H1 (cell line): ENCODE measurements around the gene FSIP1. TPM values are rescaled to one million over a fixed set of nuclear protein-coding genes. Genes with fewer than 3 reads are reported as not detected.

Source experiments
- CTCF ChIA-PET: fragments of 300-600 bp; sonication (Branson Sonifier 250); formaldehyde crosslinking; loops from one replicate; lab custom pipeline; 2021; ENCODE audit not compliant: partially characterized antibody; lab: Charles Lee
- POLR2A ChIA-PET: fragments of 300-600 bp; sonication (Branson Sonifier 250); formaldehyde crosslinking; loops from one replicate; lab custom pipeline; 2021; ENCODE audit warnings: inconsistent platforms; ENCODE audit not compliant: partially characterized antibody; lab: Charles Lee
- DNase-seq, 2 experiments: peaks; one replicate each; pipeline versions ENCODE4 v3.0.0 to v3.0.0-alpha.2; 2010 to 2022; ENCODE audit warnings: low spot score in 2 of 2, low read depth in 1 of 2, mixed read lengths in 1 of 2
- FAIRE-seq: peaks from 2 replicates; lab custom pipeline; 2011; peaks lifted over from hg19 to GRCh38; lab: Jason Lieb, UNC
- H2AFZ ChIP-seq: 2 replicates; pipeline ENCODE4 v1.8.1; 2012; ENCODE audit warnings: low read length, inconsistent platforms
- H2AK5ac ChIP-seq: 2 replicates; pipeline ENCODE4 v1.6.1; 2013; ENCODE audit warnings: low read depth, low read length
- H2BK120ac ChIP-seq: replicated peaks from 2 replicates; pipeline ENCODE3; 2013; ENCODE audit warnings: low read depth, low read length, inconsistent platforms
- H2BK12ac ChIP-seq: 2 replicates; pipeline ENCODE4 v1.6.1; 2013; ENCODE audit warnings: low read depth, low read length
- H2BK15ac ChIP-seq: 2 replicates; pipeline ENCODE4 v1.6.1; 2013; ENCODE audit warnings: low read length
- H2BK20ac ChIP-seq: 2 replicates; pipeline ENCODE4 v1.6.1; 2013; ENCODE audit warnings: low read length
- H2BK5ac ChIP-seq: 2 replicates; pipeline ENCODE4 v1.6.1; 2013; ENCODE audit warnings: low read depth, low read length
- H3K14ac ChIP-seq: 2 replicates; pipeline ENCODE4 v1.6.1; 2013; ENCODE audit warnings: inconsistent platforms; ENCODE audit not compliant: insufficient read length
- H3K18ac ChIP-seq: 2 replicates; pipeline ENCODE4 v1.6.1; 2013; ENCODE audit warnings: low read length; ENCODE audit errors: extremely low read depth
- H3K23ac ChIP-seq: 2 replicates; pipeline ENCODE4 v1.6.1; 2013; ENCODE audit warnings: inconsistent platforms; ENCODE audit not compliant: insufficient read length
- H3K23me2 ChIP-seq: 2 replicates; pipeline ENCODE4 v1.6.1; 2013; ENCODE audit warnings: low read depth, low read length
- H3K27ac ChIP-seq: 2 replicates; pipeline ENCODE4 v1.6.1; 2011; ENCODE audit warnings: low read depth, low read length, inconsistent platforms
- H3K27me3 ChIP-seq, 4 experiments: replicated peaks in 1 of 4; 1 replicate in 1 of 4; 2 replicates in 3 of 4; pipeline versions ENCODE4 v1.6.1 to v1.8.1; 2011 to 2013; ENCODE audit warnings: low read length in 3 of 4, mild to moderate bottlenecking in 3 of 4, inconsistent platforms in 2 of 4, mixed read lengths in 2 of 4, moderate library complexity in 1 of 4; ENCODE audit not compliant: control insufficient read depth in 3 of 4, insufficient read depth in 3 of 4; ENCODE audit errors: extremely low read depth in 1 of 4
- H3K36me3 ChIP-seq, 4 experiments: 2 replicates each; pipeline versions ENCODE4 v1.6.1 to v1.8.1; 2011 to 2013; ENCODE audit warnings: mild to moderate bottlenecking in 4 of 4, low read length in 3 of 4, moderate library complexity in 2 of 4, control low read depth in 1 of 4, inconsistent platforms in 1 of 4; ENCODE audit not compliant: insufficient read depth in 4 of 4, control insufficient read depth in 2 of 4
- H3K4ac ChIP-seq: replicated peaks from 2 replicates; pipeline ENCODE3; 2013; ENCODE audit warnings: low read length, low read depth, mixed read lengths, inconsistent platforms; ENCODE audit not compliant: insufficient read length
- H3K4me1 ChIP-seq, 4 experiments: replicated peaks in 1 of 4; 1 replicate in 1 of 4; 2 replicates in 3 of 4; pipeline versions ENCODE4 v1.6.1 to v1.8.1; 2011 to 2013; ENCODE audit warnings: low read length in 3 of 4, inconsistent platforms in 2 of 4, mixed read lengths in 1 of 4; ENCODE audit not compliant: insufficient read depth in 4 of 4, control insufficient read depth in 3 of 4
- H3K4me2 ChIP-seq, 2 experiments: 2 replicates each; pipeline versions ENCODE4 v1.6.1 to v1.8.1; 2011 to 2013; ENCODE audit warnings: low read depth in 2 of 2, low read length in 2 of 2, control low read depth in 1 of 2, inconsistent platforms in 1 of 2, mild to moderate bottlenecking in 1 of 2; ENCODE audit not compliant: insufficient read depth in 1 of 2
- H3K4me3 ChIP-seq, 4 experiments: fragments of 200-600, 300-600 bp in 1 of 4; sonication (generic), shearing (Covaris generic), sonication (Bioruptor Twin) in 1 of 4; 2 replicates each; pipeline versions ENCODE4 v1.5.1 to v1.8.1; 2011 to 2016; ENCODE audit warnings: low read length in 4 of 4, low read depth in 3 of 4, control low read depth in 2 of 4, inconsistent platforms in 2 of 4, mild to moderate bottlenecking in 2 of 4, mixed read lengths in 1 of 4, moderate library complexity in 1 of 4; ENCODE audit not compliant: insufficient read depth in 2 of 4; ENCODE audit errors: extremely low read depth in 1 of 4
- H3K56ac ChIP-seq: replicated peaks from 2 replicates; pipeline ENCODE3; 2013; ENCODE audit warnings: low read depth, mild to moderate bottlenecking, mixed read lengths, low read length, inconsistent platforms; ENCODE audit not compliant: insufficient read length
- H3K79me1 ChIP-seq: 2 replicates; pipeline ENCODE4 v1.6.1; 2013; ENCODE audit warnings: low read depth, low read length, control low read depth
- H3K79me2 ChIP-seq, 2 experiments: 2 replicates each; pipeline versions ENCODE4 v1.6.1 to v1.8.1; 2012 to 2013; ENCODE audit warnings: low read length in 2 of 2, mild to moderate bottlenecking in 2 of 2, inconsistent platforms in 1 of 2; ENCODE audit not compliant: insufficient read depth in 2 of 2, control insufficient read depth in 1 of 2
- H3K9ac ChIP-seq, 4 experiments: replicated peaks in 1 of 4; 1 replicate in 1 of 4; 2 replicates in 3 of 4; pipeline versions ENCODE4 v1.6.1 to v1.8.1; 2011 to 2013; ENCODE audit warnings: low read depth in 3 of 4, low read length in 3 of 4, control low read depth in 2 of 4, mild to moderate bottlenecking in 2 of 4, moderate library complexity in 2 of 4, inconsistent platforms in 1 of 4; ENCODE audit errors: extremely low read depth in 1 of 4
- H3K9me3 ChIP-seq, 2 experiments: 2 replicates each; pipeline versions ENCODE4 v1.6.1 to v1.8.1; 2012 to 2013; ENCODE audit warnings: mild to moderate bottlenecking in 2 of 2, moderate library complexity in 2 of 2, control low read depth in 1 of 2, inconsistent platforms in 1 of 2, low read depth in 1 of 2, low read length in 1 of 2, mixed read lengths in 1 of 2; ENCODE audit not compliant: insufficient read depth in 2 of 2
- H4K20me1 ChIP-seq, 2 experiments: replicated peaks in 1 of 2; 2 replicates each; pipeline versions ENCODE3 to v1.8.1; 2011 to 2013; ENCODE audit warnings: inconsistent platforms in 2 of 2, low read length in 2 of 2, mild to moderate bottlenecking in 1 of 2; ENCODE audit not compliant: insufficient read depth in 2 of 2, control insufficient read depth in 1 of 2
- H4K5ac ChIP-seq: 2 replicates; pipeline ENCODE4 v1.6.1; 2013; ENCODE audit warnings: low read length, low read depth, mixed read lengths, inconsistent platforms; ENCODE audit not compliant: insufficient read length
- H4K8ac ChIP-seq: 2 replicates; pipeline ENCODE4 v1.8.0; 2013; ENCODE audit warnings: mild to moderate bottlenecking, moderate library complexity, low read length, inconsistent platforms; ENCODE audit not compliant: insufficient read depth; ENCODE audit errors: extremely low read depth
- H4K91ac ChIP-seq: replicated peaks from 2 replicates; pipeline ENCODE3; 2013; ENCODE audit warnings: low read length, mixed read lengths, inconsistent platforms; ENCODE audit not compliant: insufficient read length
- ATF2 ChIP-seq: IDR thresholded peaks from 2 replicates; pipeline ENCODE4 v1.6.1; 2012; ENCODE audit warnings: low read length, inconsistent platforms
- BCL11A ChIP-seq, 2 experiments: IDR thresholded peaks; one replicate each; pipeline ENCODE4 v1.6.1; 2011; ENCODE audit warnings: low read depth in 2 of 2, low read length in 2 of 2, mild to moderate bottlenecking in 2 of 2
- EP300 ChIP-seq, 2 experiments: IDR thresholded peaks; 1 replicate in 1 of 2; 2 replicates in 1 of 2; pipeline ENCODE4 v1.6.1; 2011 to 2012; ENCODE audit warnings: low read depth in 2 of 2, low read length in 2 of 2, mild to moderate bottlenecking in 2 of 2, borderline replicate concordance in 1 of 2, inconsistent platforms in 1 of 2, moderate library complexity in 1 of 2
- POLR2AphosphoS5 ChIP-seq: IDR thresholded peaks from 2 replicates; pipeline ENCODE4 v1.6.1; 2011; ENCODE audit warnings: low read depth, low read length
- RNF2 ChIP-seq: fragments of 200-900, 300-1000 bp; sonication (generic); IDR thresholded peaks from 2 replicates; pipeline ENCODE4 v1.7.1; 2016; ENCODE audit warnings: borderline replicate concordance, low read depth, mild to moderate bottlenecking, antibody characterized with exemption, low read length; ENCODE audit not compliant: poor library complexity, severe bottlenecking; ENCODE audit errors: missing control alignments
- SP1 ChIP-seq: IDR thresholded peaks from 2 replicates; pipeline ENCODE4 v1.6.1; 2011; ENCODE audit warnings: low read depth, low read length
- TEAD4 ChIP-seq: IDR thresholded peaks from 2 replicates; pipeline ENCODE4 v1.6.1; 2012; ENCODE audit warnings: low read depth, low read length, inconsistent platforms, mixed read lengths
- USF2 ChIP-seq: IDR thresholded peaks from 2 replicates; pipeline ENCODE4 v1.6.1; 2011; ENCODE audit warnings: low read length, improper control_type of control experiment
- polyA plus RNA-seq, 7 experiments: library from polyadenylated mRNA; depleted of rRNA in 3 of 7; stranded (reverse) in 5 of 7; unstranded in 2 of 7; fragments of >200 nt in 5 of 7; fragments of 200-250 nt in 2 of 7; gene quantifications; 1 replicate in 5 of 7; 2 replicates in 1 of 7; 4 replicates in 1 of 7; pipeline versions ENCODE4 v1.2.1 to v1.2.3, GENCODE V29; 2011 to 2013; ENCODE audit warnings: missing spikeins in 2 of 7, mixed read lengths in 2 of 7
- total RNA-seq: library from RNA; stranded (reverse); fragmentation: NEBNext Ultra II Directional; extraction: Animal tissue kit (Norgen Biotek cat#: 25700); gene quantifications from 2 replicates; pipeline ENCODE4 v1.2.1, GENCODE V29; 2021

FSIP1 gene
- total and polyA plus RNA-seq, 2 of the 8 experiments (the other 6 are each of a cell fraction or from before 2014, with no cell fraction given) = 0.18 to 1.3 TPM

DNA sequence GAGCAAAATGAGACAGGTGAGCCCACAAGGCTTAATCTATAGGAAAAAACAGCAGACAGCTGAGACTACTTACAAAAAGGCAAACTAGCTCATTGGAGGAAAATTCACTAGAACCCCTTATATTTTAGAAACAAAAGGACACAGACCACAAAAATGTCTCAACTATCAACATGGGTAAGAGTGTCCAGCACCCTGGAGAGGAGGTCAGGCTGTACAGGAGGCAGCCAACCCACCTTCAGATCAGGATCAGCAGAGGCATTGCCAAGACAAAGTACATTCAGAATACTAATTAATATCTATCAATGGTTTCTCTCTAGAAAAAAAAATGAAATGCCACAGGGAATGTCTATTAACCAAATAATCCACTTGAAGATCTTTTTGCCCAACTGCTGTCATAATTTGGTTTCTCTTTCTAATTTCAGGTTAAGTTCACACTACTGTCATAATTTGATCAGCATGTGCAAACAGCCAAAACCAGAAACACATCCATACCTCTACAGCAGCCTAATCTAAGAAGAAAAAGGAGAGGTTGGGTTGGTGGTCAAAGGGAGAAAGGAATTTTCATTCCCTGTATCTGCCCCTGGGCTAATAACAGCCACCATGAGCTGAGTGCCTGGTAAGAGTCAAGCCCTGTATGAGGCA, 227.8 kb downstream of the FSIP1 start:
- Histone ChIP-seq H4K5ac (no peak overlapping the region), H3K79me1 (no peaks in the 10 kb centered on the region), H3K4me2 (no peak overlapping the region), H4K20me1 (no peaks in the 10 kb centered on the region), H4K8ac (no peak overlapping the region), H3K9ac (no peak overlapping the region), H2BK12ac (no peak overlapping the region), H2BK15ac (no peak overlapping the region), H3K23ac (no peak overlapping the region), H3K4me3 (no peak overlapping the region), H3K27me3 (no peaks in the 10 kb centered on the region), H3K27ac (no peak overlapping the region), H3K9me3 (no peaks in the 10 kb centered on the region), H4K91ac (no peak overlapping the region), H3K23me2 (no peaks in the 10 kb centered on the region), H3K4me1 (peaks cover 0 to 5% (median 0%) of the 10 kb centered on the region in 4 experiments; a peak in 1 of 7 replicates), H3K79me2 (no peaks in the 10 kb centered on the region), H3K36me3 (no peaks in the 10 kb centered on the region), H2AFZ (no peak overlapping the region), H2BK5ac (no peak overlapping the region), H2BK20ac (no peak overlapping the region), H3K18ac (no peak overlapping the region), H3K4ac (no peak overlapping the region)
- FAIRE-seq (no peak), DNase-seq (no peak)
- POLR2A ChIA-PET = interaction anchor here (2.2 kb wide), 1 partner anchor 26 kb away, joined by 13 read pairs; the partner anchor contains the start of gene THBS1
- CTCF ChIA-PET = interaction anchor here (1.6 to 4.8 kb wide), 3 partner anchors 11 to 47 kb away, joined by 5 to 21 read pairs (median 6); partner anchors contain the start of gene THBS1
- TF ChIP-seq ATF2 = no peak
- no peak for TF ChIP-seq POLR2AphosphoS5
- TF ChIP-seq TEAD4 = no peak
- TF ChIP-seq BCL11A (IDR thresholded peaks at IDR 0.05; ENCODE audit: low read depth in 2 of 2, low read length in 2 of 2) = no peak
- no peak for TF ChIP-seq USF2
- no peak for TF ChIP-seq EP300 (IDR thresholded peaks at IDR 0.05; ENCODE audit: borderline replicate concordance in 1 of 2, low read depth in 2 of 2, low read length in 2 of 2)
- TF ChIP-seq SP1 = no peak
- no peak for TF ChIP-seq RNF2
- TF ChIP-seq, all 59 proteins: peak for 0
- H2AK5ac ChIP-seq = no peak overlapping the region
- H3K56ac ChIP-seq = no peak overlapping the region
- H3K14ac ChIP-seq = no peak overlapping the region
- H2BK120ac ChIP-seq = no peak overlapping the region
